ENCODE results near the gene CLIC1.

CLIC1 gene

DNA sequence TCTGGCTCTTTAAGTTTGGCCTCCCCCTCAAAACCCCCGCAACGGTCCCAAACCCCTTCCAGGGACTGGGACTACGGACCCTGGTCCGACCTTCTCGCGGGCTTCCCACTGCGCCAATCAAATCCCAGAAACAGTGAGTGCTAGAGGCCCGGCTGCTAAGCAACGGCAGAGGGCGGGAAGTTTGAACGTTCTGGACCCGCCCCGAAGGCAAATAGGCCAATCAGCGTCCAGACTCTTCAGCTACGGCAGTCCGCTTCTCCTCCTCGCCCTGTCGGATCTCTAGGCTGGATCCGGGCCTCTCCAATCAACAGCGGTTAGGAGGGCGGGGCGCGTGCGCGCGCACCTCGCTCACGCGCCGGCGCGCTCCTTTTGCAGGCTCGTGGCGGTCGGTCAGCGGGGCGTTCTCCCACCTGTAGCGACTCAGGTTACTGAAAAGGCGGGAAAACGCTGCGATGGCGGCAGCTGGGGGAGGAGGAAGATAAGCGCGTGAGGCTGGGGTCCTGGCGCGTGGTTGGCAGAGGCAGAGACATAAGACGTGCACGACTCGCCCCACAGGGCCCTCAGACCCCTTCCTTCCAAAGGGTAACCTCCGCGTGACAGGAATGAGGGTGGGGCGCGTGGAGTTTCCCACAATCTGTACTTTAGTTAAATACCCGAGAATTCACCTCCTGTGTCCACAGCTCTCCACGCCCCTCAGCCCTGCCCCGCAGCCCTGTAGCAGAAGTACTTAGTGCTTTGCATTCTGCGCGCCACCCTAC is 3.5 kb upstream of the CLIC1 start, which contains the start of gene MSH5:
Gene MSH5, plus strand, starts transcription at position 367 of the 758 bp plus-strand sequence. CDS start 462 bp downstream, outside the sequence.
- DNase-seq (ENCODE audit: low read depth in 4 of 4, low spot score in 1 of 4): peak; percentile 88 to 95 (median 92)

DNA sequence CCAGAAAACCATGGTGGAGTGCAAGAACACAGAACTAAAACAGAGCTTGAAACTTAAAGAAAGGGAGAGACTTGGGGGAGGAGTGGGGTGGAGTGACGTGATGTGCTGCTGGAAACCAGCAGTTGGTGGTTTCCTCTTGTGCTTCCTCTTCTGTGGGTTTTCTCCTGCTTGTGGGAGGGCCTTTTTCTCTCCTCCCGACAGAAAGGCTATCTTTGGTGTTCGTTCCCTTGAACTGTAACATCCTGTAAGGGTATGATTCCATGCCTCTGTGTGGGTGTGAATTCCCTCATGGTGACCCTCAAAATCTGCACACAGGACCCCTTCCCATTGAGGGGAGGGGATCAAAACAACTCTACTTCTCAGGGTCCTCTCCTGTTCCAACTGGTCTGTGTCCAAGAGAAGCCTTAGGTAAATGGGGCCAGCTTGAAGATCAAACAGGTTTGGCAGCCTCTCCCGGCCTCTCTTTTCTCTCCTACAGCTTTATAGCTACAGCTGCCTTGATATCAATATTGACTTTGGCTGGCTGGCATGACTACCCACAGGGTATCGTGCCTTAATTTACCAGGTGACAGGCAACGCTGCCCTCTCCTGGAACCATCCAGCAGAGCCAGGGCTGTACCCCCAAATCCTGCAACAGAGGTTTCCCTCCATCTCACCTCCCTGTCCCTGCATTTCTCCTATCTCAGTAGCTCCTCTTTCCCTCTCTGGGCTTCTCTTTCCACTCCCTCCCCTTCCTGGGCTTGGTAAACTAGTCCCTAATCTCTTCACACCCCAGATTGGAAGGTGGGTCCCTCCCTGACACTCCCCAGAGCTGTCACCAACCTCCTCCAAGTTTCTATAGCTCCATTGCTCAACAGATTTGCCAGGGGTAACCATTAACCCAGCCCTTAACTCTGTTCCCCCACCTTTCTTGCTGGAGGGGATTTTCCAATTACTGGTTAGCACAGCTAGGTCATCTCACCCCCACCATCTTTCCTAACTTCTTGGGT is 2.0 kb upstream of the CLIC1 start:
- peak in 1 of 4 experiments; percentile 55 for DNase-seq (ENCODE audit: low read depth in 4 of 4, low spot score in 1 of 4)

- no peak for DNase-seq (ENCODE audit: low read depth in 4 of 4, low spot score in 1 of 4)
These were observed 1.1 kb upstream of the CLIC1 start for GRCh38 chr6:31737315-31737990.

DNA sequence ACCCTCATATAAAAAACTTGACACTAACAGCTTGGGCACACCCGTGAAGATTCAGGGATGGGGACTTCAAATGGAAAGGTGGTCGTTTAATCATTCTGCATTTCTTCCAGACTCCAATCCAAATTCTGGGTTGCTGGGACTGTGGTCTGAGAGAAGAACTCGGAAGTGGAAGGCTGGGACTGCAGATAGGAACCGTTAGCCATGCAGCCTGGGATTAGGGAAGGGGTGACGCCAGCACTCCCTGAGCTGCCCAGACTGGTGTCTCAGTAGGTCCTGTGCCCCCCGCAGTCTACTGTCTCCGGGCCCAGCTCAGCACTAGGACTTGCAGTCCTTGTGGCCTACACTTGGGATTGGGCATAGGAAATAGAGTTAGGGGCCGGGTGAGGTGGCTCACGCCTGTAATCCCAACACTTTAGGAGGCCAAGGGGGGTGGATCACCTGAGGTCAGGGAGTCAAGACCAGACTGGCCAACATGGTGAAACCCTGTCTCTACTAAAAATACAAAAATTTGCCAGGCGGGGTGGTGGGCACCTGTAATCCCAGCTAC is 511 bp upstream of the CLIC1 start:
- no peak for DNase-seq (ENCODE audit: low read depth in 4 of 4, low spot score in 1 of 4)

DNA sequence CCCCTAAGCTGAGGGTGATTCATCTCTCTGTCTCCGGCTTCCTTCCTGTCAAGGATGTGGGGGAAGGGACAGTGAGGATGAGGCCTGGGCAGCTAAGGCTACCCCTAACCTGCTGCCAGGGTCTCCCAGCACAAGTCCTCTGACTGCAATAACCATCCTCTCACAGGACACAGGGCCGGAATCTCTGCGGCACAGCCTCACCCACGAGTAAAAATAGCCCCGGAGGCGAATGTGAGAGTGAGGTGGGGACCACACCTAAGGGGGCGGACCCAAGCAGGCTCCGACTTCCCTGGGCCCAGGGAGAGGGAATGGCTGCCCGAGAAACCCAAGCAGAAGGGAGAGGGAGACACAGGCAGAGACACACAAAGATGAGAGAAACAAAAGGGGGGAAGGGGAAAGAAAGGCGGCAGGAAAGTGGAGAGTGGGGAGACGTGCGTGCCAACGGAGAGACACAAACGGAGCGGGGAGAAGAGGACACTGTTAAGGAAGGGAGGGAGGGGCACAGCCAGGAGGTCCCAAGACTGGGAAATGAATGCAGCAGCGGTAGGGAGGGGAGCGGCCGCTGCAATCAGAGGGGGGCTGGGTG is 1.4 kb downstream of the CLIC1 start:
- DNase-seq (ENCODE audit: low read depth in 4 of 4, low spot score in 1 of 4): peak in 2 of 4 experiments; percentile 38 to 46

GRCh38 chr6:31734247-31734820 is 2.0 kb downstream of the CLIC1 start:
- DNase-seq (ENCODE audit: low read depth in 4 of 4, low spot score in 1 of 4): no peak

DNA sequence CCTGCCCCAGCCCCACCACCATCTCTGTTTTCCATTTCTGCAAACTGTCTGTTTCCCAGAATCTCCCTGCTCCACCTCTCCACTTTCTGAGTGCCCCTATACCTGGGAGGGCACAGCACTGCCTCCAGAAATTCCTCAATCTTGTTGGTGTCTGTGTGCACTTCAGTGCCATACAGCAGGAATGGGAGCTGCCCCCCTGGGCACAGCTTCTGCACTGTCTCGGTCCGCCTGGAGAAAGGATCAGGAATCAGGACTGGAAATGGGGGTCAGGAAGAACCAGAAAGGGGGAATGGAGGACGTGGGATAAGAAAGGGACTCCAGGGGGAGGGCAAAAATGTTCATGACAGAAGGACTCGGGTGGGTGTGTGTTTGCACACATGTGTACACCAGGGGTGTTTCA is 2.6 kb downstream of the CLIC1 start:
- DNase-seq (ENCODE audit: low read depth in 4 of 4, low spot score in 1 of 4): no peak

GRCh38 chr6:31732029-31732428 is 4.3 kb downstream of the CLIC1 start:
- no peak for DNase-seq (ENCODE audit: low read depth in 4 of 4, low spot score in 1 of 4)

DNA sequence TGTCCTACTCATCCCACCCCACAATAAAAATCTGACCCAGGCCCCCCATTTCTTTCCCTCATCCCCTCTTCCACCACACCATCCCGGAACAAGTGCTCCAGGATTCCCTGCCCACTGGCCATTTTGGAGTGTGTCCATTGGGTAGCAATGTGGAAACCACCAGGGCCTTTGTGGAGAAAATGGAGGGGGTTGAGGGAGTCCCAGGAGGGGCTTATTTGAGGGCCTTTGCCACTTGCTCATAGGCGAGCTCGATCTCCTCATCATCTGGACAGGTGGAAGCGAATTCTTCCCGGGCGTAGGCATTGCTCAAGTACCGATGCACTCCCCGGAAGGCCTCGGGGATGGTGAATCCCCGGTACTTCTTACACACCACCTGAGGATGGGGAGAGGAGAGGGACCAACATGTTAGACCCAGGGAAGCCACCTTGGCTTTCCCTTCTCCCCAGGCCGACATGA is 5.7 kb downstream of the CLIC1 start:
- no peak for DNase-seq (ENCODE audit: low read depth in 4 of 4, low spot score in 1 of 4)

DNA sequence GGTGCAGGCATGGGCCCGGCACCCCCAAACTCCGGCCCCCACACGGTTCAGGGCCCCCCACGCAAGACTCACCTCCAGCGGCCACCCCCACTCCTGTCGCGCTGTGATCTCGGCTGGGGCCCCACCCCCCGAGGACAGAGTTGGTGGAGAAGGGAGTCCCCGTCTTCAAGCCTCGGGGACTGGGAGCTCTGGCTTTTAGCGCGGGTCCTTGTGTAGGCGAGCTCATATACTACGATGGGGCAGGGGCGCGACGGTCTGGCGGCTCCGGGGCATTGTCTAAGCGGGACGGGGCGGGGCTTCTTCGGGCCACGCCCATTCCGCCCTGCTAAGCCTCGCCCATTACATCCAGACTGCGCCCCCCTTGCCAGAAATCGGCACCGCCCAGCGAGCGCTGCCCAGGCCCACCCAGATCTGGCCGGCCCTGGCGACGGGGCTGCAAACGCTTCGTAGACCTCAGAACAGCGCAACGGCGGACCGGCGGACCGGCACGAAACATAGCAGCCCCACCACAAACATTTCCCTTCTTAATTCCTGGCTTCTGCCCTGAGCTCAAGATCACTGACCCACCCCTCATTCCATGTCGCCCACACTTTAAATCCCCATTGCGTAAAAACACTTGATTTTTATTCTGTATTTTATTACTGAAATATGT is 6.2 kb downstream of the CLIC1 start:
- DNase-seq (ENCODE audit: low read depth in 4 of 4, low spot score in 1 of 4): peak in 3 of 4 experiments; percentile 39 to 48 (median 44)

DNA sequence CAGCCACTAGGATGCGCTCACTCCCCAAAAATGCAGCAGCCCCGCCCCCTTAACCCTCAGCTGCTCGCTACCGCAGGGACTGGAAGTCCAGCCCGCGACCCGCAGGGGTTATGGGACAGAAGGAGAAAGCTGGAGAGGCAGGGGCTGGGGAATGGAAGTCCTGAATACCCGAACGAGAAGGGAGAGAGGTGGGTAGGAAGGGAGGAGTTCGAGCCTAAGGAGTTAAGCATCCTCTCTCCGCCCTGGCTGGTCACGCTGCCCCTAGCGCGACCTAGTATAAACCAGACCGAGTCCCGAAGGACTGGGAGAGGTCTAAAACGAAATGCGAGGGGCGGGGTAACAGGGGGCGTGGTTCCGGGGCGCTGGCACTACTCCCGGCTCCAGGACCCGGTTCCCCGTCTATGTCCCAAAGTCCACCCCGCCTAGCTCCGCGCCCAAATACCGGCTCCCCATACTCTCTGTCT is 6.8 kb downstream of the CLIC1 start:
- peak in 3 of 4 experiments; percentile 53 to 71 (median 63) for DNase-seq (ENCODE audit: low read depth in 4 of 4, low spot score in 1 of 4)

GRCh38 chr6:31728767-31729514 is 7.4 kb downstream of the CLIC1 start, which contains the start of gene DDAH2:
TSS of gene DDAH2 (minus strand) at chr6:31729299. CDS start at chr6:31729161, 138 bp downstream.
- no peak for DNase-seq (ENCODE audit: low read depth in 4 of 4, low spot score in 1 of 4)

DNA sequence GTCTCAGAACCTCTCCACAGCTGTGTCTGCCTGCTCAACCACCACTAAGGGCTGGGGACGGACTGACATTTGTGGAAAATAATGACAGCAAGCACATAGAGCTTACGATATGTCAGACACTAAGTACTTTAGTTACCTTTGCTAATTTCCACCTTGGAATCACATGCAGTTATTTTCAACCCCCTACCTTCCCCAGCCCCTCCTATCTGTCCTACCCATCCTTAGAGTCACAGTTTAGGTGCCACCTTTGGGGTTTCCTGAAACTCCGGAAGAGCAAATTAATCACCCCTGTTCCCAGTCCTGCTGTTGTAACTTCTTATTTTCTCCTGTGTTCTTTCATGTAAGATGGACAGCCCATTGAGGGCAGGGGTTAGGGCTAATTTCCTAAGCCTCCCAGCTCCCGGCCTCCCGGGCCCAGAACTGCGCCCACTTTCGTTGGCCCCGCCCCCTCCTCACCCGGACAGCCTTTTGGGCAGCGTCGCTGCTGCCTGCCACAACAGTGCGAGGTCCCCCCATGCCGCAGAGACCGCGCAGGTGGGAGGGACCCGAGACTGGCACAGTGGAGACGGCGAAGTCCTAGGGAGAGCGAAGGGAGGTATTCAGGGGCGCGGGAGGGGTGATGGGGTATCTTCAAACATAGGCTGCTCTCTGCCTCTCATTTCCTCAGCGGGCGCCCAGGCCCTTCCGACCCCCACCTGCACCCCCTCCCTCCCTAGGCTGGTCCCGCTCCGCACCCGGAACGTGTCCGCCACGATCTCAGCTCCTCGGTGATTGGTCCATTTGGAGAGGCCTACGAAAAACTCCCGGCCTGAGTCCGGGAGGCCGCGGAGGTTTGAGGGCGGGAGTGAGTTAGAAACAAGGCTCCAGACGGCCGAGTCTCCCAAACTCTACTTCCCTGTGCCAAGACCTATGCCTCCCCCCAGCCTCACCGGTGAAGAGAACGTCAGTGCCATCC is 8.3 kb downstream of the CLIC1 start:
- no peak for DNase-seq (ENCODE audit: low read depth in 4 of 4, low spot score in 1 of 4)

- DNase-seq (ENCODE audit: low read depth in 4 of 4, low spot score in 1 of 4): no peak
These were observed 9.2 kb downstream of the CLIC1 start for GRCh38 chr6:31727034-31727716.

DNA sequence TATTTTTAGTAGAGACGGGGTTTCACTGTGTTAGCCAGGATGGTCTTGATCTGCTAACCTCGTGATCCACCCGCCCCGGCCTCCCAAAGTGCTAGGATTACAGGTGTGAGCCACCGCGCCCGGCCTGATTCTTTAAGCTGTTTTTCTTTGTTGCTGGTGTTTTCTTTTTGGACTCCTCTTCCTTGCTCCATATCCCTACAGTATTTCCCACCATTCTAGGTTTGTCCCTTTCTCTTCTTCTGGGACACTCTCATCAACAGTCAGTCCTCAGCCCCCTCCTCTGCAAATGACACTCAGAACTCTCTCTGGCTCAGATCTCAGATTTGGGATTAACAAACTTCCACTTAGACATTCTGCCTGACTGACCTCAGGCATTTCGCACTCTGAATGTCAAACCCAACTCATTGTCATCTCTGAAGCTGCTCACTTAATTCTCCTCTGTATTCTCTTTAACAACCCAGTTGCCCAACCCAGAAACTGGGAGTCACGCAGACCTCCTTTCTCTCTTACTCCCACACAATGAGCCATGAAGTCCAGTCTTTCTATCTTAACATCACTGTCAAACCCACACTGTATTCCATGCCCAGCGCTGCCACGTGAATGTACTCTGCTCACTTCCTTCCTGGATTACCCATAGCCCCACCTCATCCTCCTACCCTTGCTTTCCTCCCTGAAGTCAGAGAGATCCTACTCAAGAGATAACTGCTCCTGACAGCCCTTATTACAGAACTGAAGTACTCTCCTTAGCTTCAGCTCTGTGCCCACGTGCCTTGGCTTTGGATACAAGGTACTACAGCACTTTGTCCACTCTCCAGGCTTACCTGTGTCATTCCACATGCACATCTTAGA is 10.6 kb downstream of the CLIC1 start:
- DNase-seq (ENCODE audit: low read depth in 4 of 4, low spot score in 1 of 4): no peak
